Suppressor macrophage (primary cell): Measurements from ENCODE around the gene CCSAP.

ENCODE experiments used
- DNase-seq, 4 experiments: peaks; one replicate each; pipeline ENCODE4 v3.0.0-alpha.2; 2020 to 2022

The CCSAP gene

DNA sequence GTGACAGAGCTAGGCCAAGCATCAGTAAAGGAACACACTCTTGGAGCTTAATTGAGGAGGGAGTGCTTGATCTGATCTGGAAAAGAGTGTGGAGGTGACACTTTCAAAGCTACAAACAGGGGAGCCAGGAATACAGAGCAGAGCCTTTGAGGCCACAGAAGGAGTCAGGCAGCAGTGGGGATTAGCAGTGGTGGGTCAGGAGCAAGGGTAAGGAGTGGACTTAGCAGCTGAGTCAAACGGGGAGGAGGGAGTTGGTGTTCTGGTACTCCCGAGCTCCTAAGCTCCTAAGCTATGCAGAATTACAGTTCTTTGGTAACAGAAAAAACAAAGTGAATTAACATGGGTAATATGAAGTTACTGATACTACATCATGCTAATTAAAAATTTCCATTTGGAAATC lies 57.4 kb downstream of the CCSAP start:
- no peak for DNase-seq

GRCh38 chr1:229284887-229285286 lies 58.0 kb downstream of the CCSAP start:
- DNase-seq: no peak

- no peak for DNase-seq
These were observed 59.6 kb downstream of the CCSAP start for GRCh38 chr1:229283183-229283611.

- no peak for DNase-seq
These were observed 60.5 kb downstream of the CCSAP start for GRCh38 chr1:229282295-229282823.

DNA sequence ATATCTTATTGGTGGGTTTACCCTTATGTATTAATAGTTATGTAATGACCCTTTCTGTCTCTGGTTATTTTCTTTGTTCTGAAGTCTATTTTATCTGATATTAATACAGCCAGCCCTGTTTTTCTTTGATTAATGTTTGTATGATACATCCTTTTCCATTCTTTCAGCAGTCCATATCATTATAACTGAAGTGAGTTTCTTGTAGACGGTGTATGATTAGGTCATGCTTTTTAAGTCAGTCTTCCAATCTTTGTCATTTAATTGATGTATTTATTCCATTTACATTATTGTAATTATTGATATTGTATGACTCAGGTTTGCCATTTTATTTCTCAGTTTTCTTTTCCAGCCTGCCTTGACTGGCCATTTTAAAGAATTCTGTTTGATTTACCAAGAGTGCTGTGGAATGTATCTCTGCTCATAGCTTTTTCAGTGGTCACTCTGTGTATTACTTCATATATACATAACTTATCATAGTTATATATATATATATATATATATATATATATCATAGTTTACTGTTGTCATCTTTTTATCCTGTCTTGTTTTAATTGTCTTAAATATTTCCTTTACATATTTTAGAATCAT lies 61.4 kb downstream of the CCSAP start:
- no peak for DNase-seq

- DNase-seq: no peak
These were observed 61.9 kb downstream of the CCSAP start for GRCh38 chr1:229280921-229281320.

DNA sequence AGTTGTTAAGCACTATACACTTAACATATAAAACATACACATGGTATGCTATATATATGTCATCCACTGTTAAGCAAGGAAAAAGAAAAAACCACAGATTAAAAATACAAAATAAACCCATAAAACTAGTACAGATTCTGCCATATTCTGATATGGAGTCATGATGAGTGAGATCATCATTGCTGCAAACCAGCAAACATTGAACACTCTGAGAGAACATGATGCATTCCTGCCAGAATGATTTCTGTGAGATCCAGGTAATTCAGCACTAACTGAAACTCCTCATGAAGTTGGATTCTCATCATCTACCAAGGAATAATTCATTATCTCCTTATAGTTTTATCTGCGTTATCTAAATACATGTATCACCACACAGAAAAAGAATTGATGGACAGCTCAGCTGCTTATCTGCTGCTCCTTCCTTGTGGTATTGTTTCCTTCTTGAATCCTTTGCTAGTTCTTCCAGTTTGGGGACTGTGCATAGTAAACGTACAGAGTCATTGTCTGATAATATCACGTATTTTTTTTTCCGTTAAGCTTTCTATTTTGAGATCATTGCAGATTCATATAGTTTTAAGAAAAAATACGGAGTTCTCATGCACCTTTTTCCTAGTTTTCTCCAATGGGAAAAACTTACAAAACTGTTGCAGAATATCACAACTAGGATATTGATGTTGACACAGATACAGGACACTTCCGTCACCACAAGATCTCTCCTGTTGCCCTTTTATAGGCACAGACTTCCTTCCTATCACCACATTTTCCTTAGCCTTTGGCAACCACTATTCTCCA lies 62.6 kb downstream of the CCSAP start:
- peak in 1 of 4 experiments; percentile 3 for DNase-seq

GRCh38 chr1:229279242-229279641 lies 63.6 kb downstream of the CCSAP start:
- DNase-seq: peak in 1 of 4 experiments; percentile 24

- no peak for DNase-seq
These were observed 64.6 kb downstream of the CCSAP start for GRCh38 chr1:229278120-229278741.

GRCh38 chr1:229275005-229275404 lies 67.8 kb downstream of the CCSAP start:
- DNase-seq: no peak

DNA sequence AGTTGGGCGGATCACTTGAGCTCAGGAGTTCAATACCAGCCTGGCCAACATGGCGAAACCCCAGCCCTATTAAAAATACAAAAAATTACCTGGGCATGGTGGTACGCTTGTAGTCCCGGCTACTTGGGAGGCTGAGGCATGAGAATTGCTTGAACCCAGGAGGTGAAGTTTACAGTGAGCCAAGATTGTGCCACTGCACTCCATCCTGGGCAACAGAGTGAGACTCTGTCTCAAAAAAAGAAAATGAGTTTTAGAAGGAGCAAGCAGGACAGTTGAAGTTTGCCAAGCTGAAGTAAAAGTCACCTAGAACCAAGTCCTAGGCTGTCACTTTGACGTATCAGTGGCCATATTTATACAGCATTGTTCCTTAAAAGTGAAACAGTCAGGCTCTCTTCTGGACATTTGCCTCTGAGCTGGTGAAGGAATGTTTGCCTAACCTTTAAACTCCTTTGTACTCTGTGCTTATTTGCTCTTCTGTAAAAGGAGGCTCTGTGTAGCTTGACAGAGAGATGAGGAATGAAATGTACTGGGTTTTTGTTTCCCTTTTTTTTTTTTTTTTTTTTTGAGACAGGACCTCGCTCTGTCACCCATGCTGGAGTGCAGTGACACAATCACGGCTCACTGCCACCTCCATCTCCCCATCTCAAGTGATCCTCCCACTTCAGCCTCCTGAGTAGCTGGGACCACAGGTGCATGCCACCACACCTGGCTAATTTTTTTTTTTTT lies 69.2 kb downstream of the CCSAP start:
- DNase-seq: peak in 3 of 4 experiments; percentile 7 to 38 (median 19)

- DNase-seq: peak; percentile 30 to 78 (median 67)
These were observed 70.4 kb downstream of the CCSAP start for GRCh38 chr1:229272164-229273158.

GRCh38 chr1:229271448-229272159 lies 71.2 kb downstream of the CCSAP start:
- peak; percentile 11 to 68 (median 40) for DNase-seq
